Peyer's patch (tissue), 4 donors: Measurements from ENCODE around the gene SH2B3. TPM values are rescaled to one million over a fixed set of nuclear protein-coding genes. Genes with fewer than 3 reads are reported as not detected.
"Not testable (repeated sequence)": the region's sequence is repeated elsewhere in the genome, so short reads cannot be mapped to it uniquely, and the experiment has no call there.

ENCODE experiments used
- DNase-seq, 3 donors: peaks; one replicate each; pipeline ENCODE4 v3.0.0-alpha.2; 2017 to 2019
- H3K27ac ChIP-seq, 4 donors: fragments of 200-600 bp; sonication (generic); one replicate each; pipeline ENCODE4 v1.5.1; 2016 to 2019
- H3K27me3 ChIP-seq, 2 donors: fragments of 200-600 bp; sonication (generic); one replicate each; pipeline ENCODE4 v1.5.1; 2019
- H3K36me3 ChIP-seq, 3 donors: fragments of 200-600 bp; sonication (generic); one replicate each; pipeline ENCODE4 v1.5.1; 2016 to 2019
- H3K4me1 ChIP-seq, 4 donors: fragments of 200-600 bp; sonication (generic); one replicate each; pipeline ENCODE4 v1.5.1; 2016 to 2019
- H3K4me3 ChIP-seq, 4 donors: fragments of 200-600 bp; sonication (generic); 1 replicate in 3 of 4; 2 replicates in 1 of 4; pipeline ENCODE4 v1.5.1; 2016 to 2019; ENCODE audit warnings: mild to moderate bottlenecking in 1 of 4
- H3K9me3 ChIP-seq, 4 donors: fragments of 200-600 bp; sonication (generic); one replicate each; pipeline ENCODE4 v1.5.1; 2016 to 2019; ENCODE audit warnings: mild to moderate bottlenecking in 1 of 4
- POLR2A ChIP-seq, 2 donors: fragments of 450-650 bp; IDR thresholded peaks; one replicate each; pipeline ENCODE4 v1.5.1; 2017; ENCODE audit warnings: antibody characterized with exemption in 2 of 2, mild to moderate bottlenecking in 2 of 2, moderate library complexity in 2 of 2
- total RNA-seq, 4 donors: library from RNA; depleted of rRNA; stranded (reverse); fragments of >200 nt; gene quantifications; one replicate each; pipeline ENCODE4 v1.1.0, GENCODE V29; 2016
- TF ChIP-seq, protein P1 (sequence below), 6 experiments: fragments of 450-650 bp in 4 of 6; fragments of 200-600 bp in 2 of 6; sonication (generic) in 1 of 6; IDR thresholded peaks; one replicate each; pipeline ENCODE4 v1.5.1; 2017 to 2019; ENCODE audit warnings: antibody characterized with exemption in 6 of 6, mild to moderate bottlenecking in 3 of 6, moderate library complexity in 1 of 6

SH2B3 gene
- total RNA-seq, 4 donors from 2014 or later = 4.4 to 37.1 (median 8.4) TPM

GRCh38 chr12:111454716-111455447, 49.2 kb downstream of the SH2B3 start:
- H3K27ac ChIP-seq = no peak overlapping the region
- no peak overlapping the region for H3K4me3 ChIP-seq
- no peak for DNase-seq
- H3K36me3 ChIP-seq = peaks cover 0 to 92% (median 0%) of the 10 kb centered on the region in 3 donors
- no peaks in the 10 kb centered on the region for H3K9me3 ChIP-seq
- TF ChIP-seq, protein P1, sequence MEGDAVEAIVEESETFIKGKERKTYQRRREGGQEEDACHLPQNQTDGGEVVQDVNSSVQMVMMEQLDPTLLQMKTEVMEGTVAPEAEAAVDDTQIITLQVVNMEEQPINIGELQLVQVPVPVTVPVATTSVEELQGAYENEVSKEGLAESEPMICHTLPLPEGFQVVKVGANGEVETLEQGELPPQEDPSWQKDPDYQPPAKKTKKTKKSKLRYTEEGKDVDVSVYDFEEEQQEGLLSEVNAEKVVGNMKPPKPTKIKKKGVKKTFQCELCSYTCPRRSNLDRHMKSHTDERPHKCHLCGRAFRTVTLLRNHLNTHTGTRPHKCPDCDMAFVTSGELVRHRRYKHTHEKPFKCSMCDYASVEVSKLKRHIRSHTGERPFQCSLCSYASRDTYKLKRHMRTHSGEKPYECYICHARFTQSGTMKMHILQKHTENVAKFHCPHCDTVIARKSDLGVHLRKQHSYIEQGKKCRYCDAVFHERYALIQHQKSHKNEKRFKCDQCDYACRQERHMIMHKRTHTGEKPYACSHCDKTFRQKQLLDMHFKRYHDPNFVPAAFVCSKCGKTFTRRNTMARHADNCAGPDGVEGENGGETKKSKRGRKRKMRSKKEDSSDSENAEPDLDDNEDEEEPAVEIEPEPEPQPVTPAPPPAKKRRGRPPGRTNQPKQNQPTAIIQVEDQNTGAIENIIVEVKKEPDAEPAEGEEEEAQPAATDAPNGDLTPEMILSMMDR (IDR thresholded peaks at IDR 0.05) = no peak
- TF ChIP-seq POLR2A (IDR thresholded peaks at IDR 0.05) = no peak
- no peaks in the 10 kb centered on the region for H3K4me1 ChIP-seq
- no peaks in the 10 kb centered on the region for H3K27me3 ChIP-seq

- Histone ChIP-seq H3K36me3 (peaks cover 0 to 87% (median 0%) of the 10 kb centered on the region in 3 donors), H3K4me1 (no peaks in the 10 kb centered on the region), H3K4me3 (no peak overlapping the region), H3K27ac (no peak overlapping the region), H3K9me3 (no peaks in the 10 kb centered on the region), H3K27me3 (no peaks in the 10 kb centered on the region)
- no peak for TF ChIP-seq POLR2A (IDR thresholded peaks at IDR 0.05)
- TF ChIP-seq, protein P1 (IDR thresholded peaks at IDR 0.05) = no peak
- DNase-seq = no peak
Measured at GRCh38 chr12:111455448-111456320, 50.0 kb downstream of the SH2B3 start.

DNA sequence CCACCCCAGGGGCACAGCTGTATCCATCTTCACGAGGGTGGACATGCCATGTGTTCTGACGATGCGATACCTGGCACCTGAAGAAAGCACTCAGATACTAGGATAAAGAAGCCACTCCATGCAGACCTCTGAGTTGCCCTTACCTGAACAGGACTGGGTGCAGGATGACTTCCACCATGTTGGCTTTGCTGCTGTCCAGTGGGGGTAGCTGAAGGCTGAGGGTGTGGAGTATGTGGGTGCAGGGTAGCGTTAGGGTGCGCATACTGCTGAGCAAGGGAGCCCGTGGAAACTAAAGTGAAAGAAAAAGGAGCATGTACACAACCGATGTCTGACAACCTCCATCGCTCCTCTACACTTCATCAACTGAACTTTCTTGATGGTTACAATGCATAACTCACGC, 51.3 kb downstream of the SH2B3 start:
- Histone ChIP-seq H3K27ac (no peak overlapping the region), H3K36me3 (peaks cover 0 to 75% (median 0%) of the 10 kb centered on the region in 3 donors), H3K4me1 (no peaks in the 10 kb centered on the region), H3K27me3 (no peaks in the 10 kb centered on the region), H3K9me3 (no peaks in the 10 kb centered on the region), H3K4me3 (no peak overlapping the region)
- DNase-seq = no peak
- TF ChIP-seq POLR2A (IDR thresholded peaks at IDR 0.05) = no peak
- TF ChIP-seq, protein P1 (IDR thresholded peaks at IDR 0.05) = no peak

DNA sequence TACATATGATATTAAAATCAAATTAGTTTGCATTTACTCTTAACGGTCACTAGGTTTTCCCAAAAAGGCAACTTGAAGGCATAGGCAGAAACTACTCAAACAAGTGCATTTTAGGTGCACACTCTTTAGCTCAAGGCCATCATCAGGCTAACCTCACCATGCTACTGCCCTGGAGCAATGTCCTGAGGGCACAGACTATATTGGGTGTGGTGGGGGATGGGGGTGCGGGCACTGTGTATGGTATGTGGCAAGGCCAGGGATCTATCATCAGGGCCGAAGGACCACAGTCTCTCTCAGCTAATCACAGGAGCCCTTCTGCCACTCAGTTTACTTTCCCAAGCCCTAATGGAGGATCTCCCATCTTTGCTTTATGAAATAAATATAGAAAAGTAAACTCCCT, 51.9 kb downstream of the SH2B3 start:
- Histone ChIP-seq H3K36me3 (peaks cover 0 to 70% (median 0%) of the 10 kb centered on the region in 3 donors), H3K4me3 (no peak overlapping the region), H3K27ac (no peak overlapping the region), H3K27me3 (no peaks in the 10 kb centered on the region), H3K4me1 (no peaks in the 10 kb centered on the region), H3K9me3 (no peaks in the 10 kb centered on the region)
- no peak for TF ChIP-seq POLR2A (IDR thresholded peaks at IDR 0.05)
- TF ChIP-seq, protein P1 (IDR thresholded peaks at IDR 0.05) = no peak
- DNase-seq = no peak

DNA sequence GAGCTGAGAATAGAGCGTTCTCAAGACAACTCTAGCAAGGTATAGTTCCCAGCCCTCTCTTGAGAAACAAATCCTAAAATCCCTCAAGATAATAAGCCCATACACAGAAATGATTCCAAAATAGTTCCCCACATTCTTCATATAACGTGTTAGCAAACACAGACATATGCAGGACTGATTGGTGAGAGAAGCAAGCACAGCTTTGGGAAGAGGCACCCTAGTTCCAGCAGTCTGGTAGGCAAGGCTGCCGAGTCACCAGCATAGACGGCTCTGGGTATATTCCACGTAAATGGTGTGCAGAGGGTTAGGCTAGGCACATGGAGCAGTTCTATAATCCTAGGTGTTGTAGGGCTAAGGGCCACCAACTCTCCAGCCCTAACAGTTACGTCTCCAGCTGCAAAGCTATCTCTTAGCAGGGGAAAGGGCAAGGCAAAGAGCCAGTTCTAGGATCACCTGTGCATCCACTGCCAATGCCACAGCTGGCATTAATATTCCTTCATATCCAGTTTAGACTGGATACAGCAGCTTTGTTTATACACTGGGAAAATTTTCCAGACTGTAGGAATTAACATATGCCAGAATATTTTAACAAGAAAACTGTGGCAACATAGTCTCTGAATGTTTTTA, 52.9 kb downstream of the SH2B3 start:
- H3K27ac ChIP-seq = no peak overlapping the region
- peaks cover 0 to 64% (median 0%) of the 10 kb centered on the region in 3 donors for H3K36me3 ChIP-seq
- no peak for TF ChIP-seq POLR2A (IDR thresholded peaks at IDR 0.05)
- TF ChIP-seq, protein P1 (IDR thresholded peaks at IDR 0.05) = no peak

DNA sequence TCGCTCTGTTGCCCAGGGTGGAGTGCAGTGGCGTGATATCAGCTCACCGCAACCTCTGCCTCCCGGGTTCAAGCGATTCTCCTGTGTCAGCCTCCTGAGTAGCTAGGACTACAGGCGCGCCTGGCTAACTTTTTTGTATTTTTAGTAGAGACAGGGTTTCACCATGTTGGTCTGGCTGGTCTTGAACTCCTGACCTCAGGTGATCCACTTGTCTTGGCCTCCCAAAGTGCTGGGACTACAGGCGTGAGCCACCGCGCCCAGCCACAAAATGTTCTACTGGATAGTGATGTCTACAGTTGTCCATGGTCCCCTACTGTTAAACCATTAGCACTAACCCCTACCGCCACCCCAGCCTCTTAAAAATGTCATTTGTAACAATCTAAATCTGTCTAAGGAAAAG, 54.4 kb downstream of the SH2B3 start:
- DNase-seq, H3K4me3 ChIP-seq, H3K9me3 ChIP-seq, H3K4me1 ChIP-seq, H3K27me3 ChIP-seq, H3K27ac ChIP-seq: not testable (repeated sequence)
- H3K36me3 ChIP-seq = peaks cover 0 to 56% (median 0%) of the 10 kb centered on the region in 3 donors

More for the DNA sequence above, 52.9 kb downstream of the SH2B3 start:
- Histone ChIP-seq H3K27me3 (no peaks in the 10 kb centered on the region), H3K9me3 (no peaks in the 10 kb centered on the region), H3K4me3 (no peak overlapping the region), H3K4me1 (no peaks in the 10 kb centered on the region)
- DNase-seq = no peak
